GM18502 (cell line): ENCODE data around the gene SF3B6.

Experiments used
- ATAC-seq: cut with Tn5 transposase; IDR thresholded peaks from one replicate; pipeline ENCODE4 v1.9.1; 2021; ENCODE audit warnings: mild to moderate bottlenecking; ENCODE audit not compliant: unreplicated experiment, poor library complexity

Gene SF3B6

GRCh38 chr2:24022324-24022974 lies 53.7 kb downstream of the SF3B6 start:
- ATAC-seq = no peak

- no peak for ATAC-seq
Measured at GRCh38 chr2:24021122-24021998, 54.8 kb downstream of the SF3B6 start.

GRCh38 chr2:24020244-24020643 lies 55.9 kb downstream of the SF3B6 start:
- ATAC-seq = no peak

GRCh38 chr2:24019729-24020128 lies 56.4 kb downstream of the SF3B6 start:
- no peak for ATAC-seq

GRCh38 chr2:24018241-24018640 lies 57.9 kb downstream of the SF3B6 start:
- ATAC-seq = no peak

GRCh38 chr2:24017711-24018110 lies 58.4 kb downstream of the SF3B6 start:
- ATAC-seq = no peak
